ENCODE results near the gene PARD6B. TPM values are rescaled to one million over a fixed set of nuclear protein-coding genes. Genes with fewer than 3 reads are reported as not detected.

PARD6B gene
- total and polyA plus RNA-seq, 2 of the 13 experiments (the other 11 are each of a cell fraction or from before 2014, with no cell fraction given): 6.9 to 22.2 TPM

GRCh38 chr20:50717312-50717711, 14.1 kb upstream of the PARD6B start (continued):
- TF ChIP-seq ZNF142 (CRISPR knock-in tag; IDR thresholded peaks at IDR 0.05) (no peak), MZF1 (CRISPR knock-in tag; IDR thresholded peaks at IDR 0.05; ENCODE audit: borderline replicate concordance) (no peak), ZNF281 (CRISPR knock-in tag; IDR thresholded peaks at IDR 0.05; ENCODE audit: borderline replicate concordance) (no peak), NR2F2 (IDR thresholded peaks at IDR 0.05; ENCODE audit: borderline replicate concordance, low read depth) (no peak)

All from HepG2 (cell line).